GM21529 (cell line): ENCODE results near the gene KLK7.

Source experiments
- ATAC-seq: cut with Tn5 transposase; IDR thresholded peaks from one replicate; pipeline ENCODE4 v1.9.1; 2021; ENCODE audit not compliant: unreplicated experiment

Gene KLK7

DNA sequence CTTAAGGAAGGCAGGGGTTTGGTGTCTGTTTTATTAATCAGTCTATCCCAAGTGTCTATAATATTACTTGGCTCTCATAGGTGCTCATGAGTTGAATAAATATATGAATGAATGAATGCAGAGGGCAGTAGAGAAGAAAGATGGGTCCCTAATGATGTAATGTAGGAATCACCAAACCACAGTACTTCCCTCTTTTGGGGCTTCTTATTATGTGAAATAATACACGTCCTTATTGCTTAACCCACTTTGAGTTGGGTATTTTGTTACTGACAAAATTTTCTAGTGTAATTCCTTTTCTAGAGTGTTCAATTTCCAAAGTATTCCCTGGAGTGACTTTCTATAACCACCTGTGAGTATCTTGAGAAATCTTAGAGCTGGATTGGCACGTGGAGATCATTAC lies 44.1 kb downstream of the KLK7 start:
- ATAC-seq: no peak

- ATAC-seq: no peak
Observed at GRCh38 chr19:50933640-50934039, 50.1 kb downstream of the KLK7 start.

- no peak for ATAC-seq
Observed at GRCh38 chr19:50932690-50933083, 51.0 kb downstream of the KLK7 start.

DNA sequence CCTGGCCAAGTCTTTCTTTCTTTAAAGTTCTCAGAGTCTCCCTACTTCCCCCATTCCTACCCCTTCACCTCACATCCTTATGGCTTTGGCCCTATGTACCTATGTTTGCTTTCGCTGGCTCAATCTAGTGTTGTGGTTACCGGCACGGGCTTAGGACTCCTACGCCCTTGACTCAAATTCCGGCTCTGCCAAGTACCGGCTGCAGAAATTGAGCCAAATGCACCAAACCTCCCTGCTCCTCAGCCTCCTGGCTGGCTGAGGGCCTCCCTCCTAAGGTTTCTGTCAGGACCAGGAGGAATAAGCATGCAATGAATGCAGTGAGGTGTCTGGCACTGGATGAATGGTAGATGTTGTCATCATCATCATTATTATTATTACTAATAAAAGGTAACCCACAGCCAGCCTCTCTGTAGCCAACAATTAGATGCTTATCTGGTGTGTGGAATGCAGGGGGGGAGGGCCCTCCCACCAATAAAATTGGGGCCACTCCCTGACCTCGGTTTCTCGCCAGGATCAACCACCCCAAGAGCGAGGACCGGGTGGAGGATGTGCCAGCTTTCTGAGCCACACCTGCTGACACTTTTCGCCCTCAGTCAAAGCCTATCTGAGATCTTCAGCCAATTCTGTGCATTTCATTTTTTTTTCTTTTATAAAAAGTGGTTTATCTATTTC lies 51.6 kb downstream of the KLK7 start:
- no peak for ATAC-seq

- ATAC-seq: no peak
Observed at GRCh38 chr19:50931023-50931422, 52.7 kb downstream of the KLK7 start.

GRCh38 chr19:50928831-50929230 lies 54.9 kb downstream of the KLK7 start:
- no peak for ATAC-seq
